Measurements from ENCODE around the gene GIMAP8.

The GIMAP8 gene

DNA sequence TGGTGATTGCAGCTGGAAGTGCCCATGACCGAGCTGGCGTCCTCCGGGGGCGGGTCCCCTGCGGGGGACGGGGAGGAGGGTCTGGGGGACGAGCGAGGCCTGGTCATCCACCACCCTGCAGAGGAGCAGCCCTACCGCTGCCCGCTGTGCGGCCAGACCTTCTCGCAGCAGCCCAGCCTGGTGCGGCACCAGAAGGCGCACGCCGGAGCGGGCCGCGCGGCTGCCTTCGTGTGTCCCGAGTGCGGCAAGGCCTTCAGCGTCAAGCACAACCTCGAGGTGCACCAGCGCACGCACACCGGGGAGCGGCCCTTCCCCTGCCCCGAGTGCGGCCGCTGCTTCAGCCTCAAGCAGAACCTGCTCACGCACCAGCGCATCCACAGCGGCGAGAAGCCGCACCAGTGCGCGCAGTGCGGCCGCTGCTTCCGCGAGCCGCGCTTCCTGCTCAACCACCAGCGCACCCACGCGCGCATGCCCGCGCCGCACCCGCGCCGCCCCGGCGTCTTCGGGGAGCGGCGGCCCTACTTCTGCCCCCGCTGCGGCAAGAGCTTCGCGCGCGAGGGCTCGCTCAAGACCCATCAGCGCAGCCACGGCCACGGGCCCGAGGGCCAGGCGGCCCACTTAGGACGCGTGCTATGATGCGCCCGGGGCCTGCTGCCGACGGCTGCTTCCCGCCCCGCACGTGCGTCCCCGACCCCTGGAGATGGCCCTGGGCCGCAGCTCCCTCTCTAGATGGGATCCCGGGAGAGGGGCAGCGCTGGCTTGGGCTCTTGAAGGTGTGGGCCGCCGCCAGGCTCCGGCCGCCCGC lies 42.6 kb upstream of the GIMAP8 start:
- DNase-seq (ENCODE audit: extremely low spot score), result no peak
- CTCF ChIA-PET, result interaction anchor here (1.0 to 1.4 kb wide), 2 partner anchors 14 to 122 kb away, joined by 3 to 5 read pairs; no protein-coding TSS in a partner anchor
- POLR2A ChIA-PET, result interaction anchor here (2.9 kb wide), 1 partner anchor 39 kb away, joined by 15 read pairs; the partner anchor contains the start of gene REPIN1
- TF ChIP-seq TARDBP (IDR thresholded peaks at IDR 0.05), result no peak
- no peak for TF ChIP-seq LEF1 (IDR thresholded peaks at IDR 0.05; ENCODE audit: borderline replicate concordance)
- TF ChIP-seq L3MBTL2 (conservative IDR thresholded peaks at IDR 0.05), result no peak
- TF ChIP-seq FOXA1 (IDR thresholded peaks at IDR 0.05), result no peak
- TF ChIP-seq CTBP1 (IDR thresholded peaks at IDR 0.05; ENCODE audit: borderline replicate concordance), result no peak
- no peak for TF ChIP-seq SP1 (IDR thresholded peaks at IDR 0.05)
- TF ChIP-seq PKNOX1 (IDR thresholded peaks at IDR 0.05), result no peak
- no peak for TF ChIP-seq BHLHE40 (IDR thresholded peaks at IDR 0.05; ENCODE audit: borderline replicate concordance)
- TF ChIP-seq FOXK2 (IDR thresholded peaks at IDR 0.05), result no peak
- TF ChIP-seq ELF4 (IDR thresholded peaks at IDR 0.05), result no peak
- no peak for TF ChIP-seq ZNF384 (IDR thresholded peaks at IDR 0.05)
- TF ChIP-seq NFRKB (IDR thresholded peaks at IDR 0.05), result no peak
- TF ChIP-seq FOXM1 (IDR thresholded peaks at IDR 0.05; ENCODE audit: borderline replicate concordance), result no peak
- TF ChIP-seq HDGF (IDR thresholded peaks at IDR 0.05; ENCODE audit: borderline replicate concordance), result no peak
- TF ChIP-seq ARNT (IDR thresholded peaks at IDR 0.05), result no peak

DNA sequence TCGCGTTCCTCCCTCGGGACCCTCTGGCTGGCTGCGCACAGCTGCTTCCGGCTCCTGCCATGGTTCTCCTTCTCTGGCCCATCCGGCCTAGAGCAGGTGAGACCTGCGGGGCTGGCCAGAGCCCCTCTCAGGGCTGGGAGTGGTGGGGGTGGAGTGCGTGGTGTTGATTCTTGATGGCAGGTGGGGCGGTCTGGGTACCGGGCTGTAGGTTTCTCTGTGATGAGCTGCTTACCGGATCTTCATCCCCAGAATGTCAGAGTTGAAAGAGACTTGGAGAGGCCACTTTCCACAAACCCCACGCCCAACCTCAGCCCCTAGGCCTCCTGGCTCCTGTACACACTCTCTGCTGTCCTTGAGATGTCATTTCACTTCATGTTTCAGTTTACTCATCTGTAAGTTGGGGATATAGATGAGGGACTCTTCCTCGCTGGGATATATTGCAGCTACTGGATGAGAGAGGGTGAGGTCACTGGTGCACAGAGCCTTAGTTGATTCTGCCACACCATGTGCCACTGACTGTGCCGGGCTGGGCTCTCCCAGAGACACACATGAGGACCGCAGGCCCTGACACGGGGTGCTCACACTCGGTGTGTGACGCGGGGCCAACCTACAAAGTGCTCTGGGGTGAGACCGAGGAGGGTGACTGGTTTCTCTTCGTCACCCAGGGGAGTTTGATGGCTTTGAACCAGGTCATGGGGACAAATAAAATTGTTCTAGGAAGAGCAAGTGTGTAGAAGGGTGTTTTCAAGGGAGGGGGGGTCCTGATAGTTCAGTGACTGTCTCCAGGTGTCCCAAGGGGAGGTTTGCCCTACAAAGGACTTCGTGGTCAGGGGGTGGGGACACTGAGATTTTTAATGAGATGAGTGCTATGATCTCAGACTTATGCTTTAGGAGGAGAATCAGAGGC lies 41.8 kb upstream of the GIMAP8 start:
- DNase-seq (ENCODE audit: extremely low spot score), result no peak
- TF ChIP-seq ARNT (IDR thresholded peaks at IDR 0.05) (no peak), SUZ12 (IDR thresholded peaks at IDR 0.05) (no peak), ELF4 (IDR thresholded peaks at IDR 0.05) (no peak), BHLHE40 (IDR thresholded peaks at IDR 0.05; ENCODE audit: borderline replicate concordance) (no peak), LEF1 (IDR thresholded peaks at IDR 0.05; ENCODE audit: borderline replicate concordance) (no peak), TARDBP (IDR thresholded peaks at IDR 0.05) (no peak), FOXA1 (IDR thresholded peaks at IDR 0.05) (no peak), SP1 (IDR thresholded peaks at IDR 0.05) (no peak), ZNF384 (IDR thresholded peaks at IDR 0.05) (no peak), NFRKB (IDR thresholded peaks at IDR 0.05) (no peak), L3MBTL2 (conservative IDR thresholded peaks at IDR 0.05) (no peak)
- ChIA-PET POLR2A (interaction anchor here (2.9 kb wide), 1 partner anchor 40 kb away, joined by 15 read pairs; the partner anchor contains the start of gene REPIN1), CTCF (no interaction called here)

DNA sequence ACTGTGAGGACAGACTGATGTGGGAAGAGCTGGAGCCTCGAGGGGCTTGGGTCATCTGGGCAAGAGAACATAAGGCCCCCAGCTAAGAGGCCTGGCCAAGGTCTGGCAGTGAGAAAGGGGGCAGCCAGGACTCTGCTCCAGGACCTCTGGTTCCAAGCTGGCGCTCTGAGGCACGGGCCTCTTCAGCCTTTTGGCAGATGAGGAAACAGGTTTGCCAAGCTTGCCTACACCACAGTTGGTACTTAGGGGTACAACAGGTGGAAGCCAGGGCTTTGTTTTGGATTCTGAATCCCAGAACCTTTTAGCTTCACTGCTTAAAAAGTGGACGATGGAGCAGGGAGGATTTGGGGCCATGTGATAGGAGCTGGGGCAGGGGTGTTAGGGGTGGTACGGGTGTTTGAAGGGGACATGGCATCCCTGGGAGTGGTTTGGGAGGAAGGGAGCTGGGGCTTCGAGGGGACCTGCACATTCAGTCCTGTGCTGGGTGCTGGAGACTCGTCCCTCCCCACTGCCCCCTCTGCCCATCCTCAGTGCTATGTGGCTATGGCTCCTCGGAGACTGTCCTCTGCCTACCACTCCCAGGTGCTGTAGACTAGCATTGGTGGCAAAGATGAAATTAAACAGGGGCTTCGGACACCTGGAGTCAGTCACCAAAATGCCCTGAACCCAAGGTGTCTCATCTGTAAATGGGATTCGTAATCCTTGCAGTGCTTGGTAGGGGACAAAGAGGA lies 41.0 kb upstream of the GIMAP8 start:
- CTCF ChIA-PET, result no interaction called here
- no peak for DNase-seq (ENCODE audit: extremely low spot score)
- POLR2A ChIA-PET, result interaction anchor here (0.7 kb wide), 1 partner anchor 31 kb away, joined by 3 read pairs; no protein-coding TSS in a partner anchor
- no peak for TF ChIP-seq ELF4 (IDR thresholded peaks at IDR 0.05)
- no peak for TF ChIP-seq TARDBP (IDR thresholded peaks at IDR 0.05)
- no peak for TF ChIP-seq HDGF (IDR thresholded peaks at IDR 0.05; ENCODE audit: borderline replicate concordance)
- TF ChIP-seq SUZ12 (IDR thresholded peaks at IDR 0.05), result no peak
- no peak for TF ChIP-seq LEF1 (IDR thresholded peaks at IDR 0.05; ENCODE audit: borderline replicate concordance)
- TF ChIP-seq CTBP1 (IDR thresholded peaks at IDR 0.05; ENCODE audit: borderline replicate concordance), result no peak
- no peak for TF ChIP-seq FOXK2 (IDR thresholded peaks at IDR 0.05)
- no peak for TF ChIP-seq FOXA1 (IDR thresholded peaks at IDR 0.05)
- no peak for TF ChIP-seq ARNT (IDR thresholded peaks at IDR 0.05)
- no peak for TF ChIP-seq FOXM1 (IDR thresholded peaks at IDR 0.05; ENCODE audit: borderline replicate concordance)
- TF ChIP-seq PKNOX1 (IDR thresholded peaks at IDR 0.05), result no peak
- TF ChIP-seq NFRKB (IDR thresholded peaks at IDR 0.05), result no peak
- no peak for TF ChIP-seq BHLHE40 (IDR thresholded peaks at IDR 0.05; ENCODE audit: borderline replicate concordance)
- no peak for TF ChIP-seq ZNF384 (IDR thresholded peaks at IDR 0.05)
- no peak for TF ChIP-seq SP1 (IDR thresholded peaks at IDR 0.05)
- no peak for TF ChIP-seq L3MBTL2 (conservative IDR thresholded peaks at IDR 0.05)

DNA sequence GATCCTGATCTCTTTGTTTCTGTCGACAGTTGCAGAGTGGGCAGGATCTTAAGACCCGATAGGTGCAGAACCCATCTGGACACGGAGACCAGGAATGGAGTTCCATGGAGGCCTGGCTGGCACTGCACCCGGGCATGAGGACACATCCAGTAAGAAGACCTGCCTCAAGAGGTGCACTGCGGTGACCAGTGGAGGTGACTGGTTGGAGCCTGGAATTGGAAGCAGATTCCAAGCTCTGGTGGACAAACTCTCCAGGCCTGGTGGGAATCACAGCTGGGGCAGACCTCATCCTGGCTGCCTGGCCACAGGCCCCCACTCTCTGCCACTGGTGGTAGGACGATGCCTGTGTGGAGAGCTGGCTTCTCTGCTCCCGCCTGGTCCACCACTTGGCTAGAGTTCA lies 40.3 kb upstream of the GIMAP8 start:
- CTCF ChIA-PET, result interaction anchor here (0.9 kb wide), 1 partner anchor 86 kb away, joined by 4 read pairs; no protein-coding TSS in a partner anchor
- POLR2A ChIA-PET, result interaction anchor here (0.7 to 1.2 kb wide), 2 partner anchors 32 to 42 kb away, joined by 3 to 4 read pairs; partner anchors contain the start of gene REPIN1
- no peak for DNase-seq (ENCODE audit: extremely low spot score)
- TF ChIP-seq SP1 (IDR thresholded peaks at IDR 0.05), result no peak
- no peak for TF ChIP-seq CTBP1 (IDR thresholded peaks at IDR 0.05; ENCODE audit: borderline replicate concordance)
- TF ChIP-seq LEF1 (IDR thresholded peaks at IDR 0.05; ENCODE audit: borderline replicate concordance), result no peak
- TF ChIP-seq FOXA1 (IDR thresholded peaks at IDR 0.05), result no peak
- no peak for TF ChIP-seq BHLHE40 (IDR thresholded peaks at IDR 0.05; ENCODE audit: borderline replicate concordance)
- TF ChIP-seq TARDBP (IDR thresholded peaks at IDR 0.05), result no peak
- TF ChIP-seq PKNOX1 (IDR thresholded peaks at IDR 0.05), result no peak
- TF ChIP-seq ARNT (IDR thresholded peaks at IDR 0.05), result no peak
- no peak for TF ChIP-seq FOXM1 (IDR thresholded peaks at IDR 0.05; ENCODE audit: borderline replicate concordance)
- TF ChIP-seq ELF4 (IDR thresholded peaks at IDR 0.05), result no peak
- no peak for TF ChIP-seq L3MBTL2 (conservative IDR thresholded peaks at IDR 0.05)
- TF ChIP-seq ZNF384 (IDR thresholded peaks at IDR 0.05), result no peak
- no peak for TF ChIP-seq SUZ12 (IDR thresholded peaks at IDR 0.05)
